GM10248 (cell line): ENCODE results near the gene FAM151A.

Experiments
- CTCF ChIA-PET: fragments of 300-600 bp; sonication (Branson Sonifier 250); formaldehyde crosslinking; extraction: SDS; loops from one replicate; lab custom pipeline; 2021; ENCODE audit warnings: antibody characterized with exemption; lab: Yijun Ruan, JAX
- POLR2A ChIA-PET: fragments of 350-650 bp; sonication (Branson Sonifier 250); formaldehyde crosslinking; extraction: SDS; loops from one replicate; lab custom pipeline; 2020; ENCODE audit warnings: antibody characterized with exemption; lab: Yijun Ruan, JAX
- DNase-seq: peaks from one replicate; pipeline ENCODE4 v3.0.0; 2012; ENCODE audit errors: extremely low spot score
- TF ChIP-seq, protein P1 (sequence below): IDR thresholded peaks from 2 replicates; pipeline ENCODE4 v1.5.1; 2012; ENCODE audit warnings: mild to moderate bottlenecking, low read depth; ENCODE audit errors: extremely low read depth, missing control alignments, control extremely low read depth

FAM151A gene

DNA sequence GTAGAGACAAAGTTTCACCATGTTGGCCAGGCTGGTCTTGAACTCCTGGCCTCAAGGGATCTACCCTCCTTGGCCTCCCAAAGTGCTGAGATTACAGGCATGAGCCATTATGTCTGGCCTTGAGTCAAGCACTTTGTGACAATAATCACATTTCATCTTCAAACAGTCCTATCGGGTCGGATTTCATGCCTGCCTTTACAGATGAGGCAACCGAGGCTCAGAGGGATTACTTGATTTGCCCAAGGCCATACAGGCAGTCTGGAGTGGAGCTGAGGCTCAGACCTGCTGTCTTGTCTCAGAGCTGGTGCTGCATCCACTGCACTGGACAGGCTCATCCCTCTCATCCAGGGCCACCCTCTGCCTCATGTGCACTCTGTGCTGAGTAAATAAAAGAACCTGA, 26.6 kb downstream of the FAM151A start:
- TF ChIP-seq, protein P1, sequence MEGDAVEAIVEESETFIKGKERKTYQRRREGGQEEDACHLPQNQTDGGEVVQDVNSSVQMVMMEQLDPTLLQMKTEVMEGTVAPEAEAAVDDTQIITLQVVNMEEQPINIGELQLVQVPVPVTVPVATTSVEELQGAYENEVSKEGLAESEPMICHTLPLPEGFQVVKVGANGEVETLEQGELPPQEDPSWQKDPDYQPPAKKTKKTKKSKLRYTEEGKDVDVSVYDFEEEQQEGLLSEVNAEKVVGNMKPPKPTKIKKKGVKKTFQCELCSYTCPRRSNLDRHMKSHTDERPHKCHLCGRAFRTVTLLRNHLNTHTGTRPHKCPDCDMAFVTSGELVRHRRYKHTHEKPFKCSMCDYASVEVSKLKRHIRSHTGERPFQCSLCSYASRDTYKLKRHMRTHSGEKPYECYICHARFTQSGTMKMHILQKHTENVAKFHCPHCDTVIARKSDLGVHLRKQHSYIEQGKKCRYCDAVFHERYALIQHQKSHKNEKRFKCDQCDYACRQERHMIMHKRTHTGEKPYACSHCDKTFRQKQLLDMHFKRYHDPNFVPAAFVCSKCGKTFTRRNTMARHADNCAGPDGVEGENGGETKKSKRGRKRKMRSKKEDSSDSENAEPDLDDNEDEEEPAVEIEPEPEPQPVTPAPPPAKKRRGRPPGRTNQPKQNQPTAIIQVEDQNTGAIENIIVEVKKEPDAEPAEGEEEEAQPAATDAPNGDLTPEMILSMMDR, result no peak
- ChIA-PET CTCF (no interaction called here), POLR2A (no interaction called here)
- no peak for DNase-seq

DNA sequence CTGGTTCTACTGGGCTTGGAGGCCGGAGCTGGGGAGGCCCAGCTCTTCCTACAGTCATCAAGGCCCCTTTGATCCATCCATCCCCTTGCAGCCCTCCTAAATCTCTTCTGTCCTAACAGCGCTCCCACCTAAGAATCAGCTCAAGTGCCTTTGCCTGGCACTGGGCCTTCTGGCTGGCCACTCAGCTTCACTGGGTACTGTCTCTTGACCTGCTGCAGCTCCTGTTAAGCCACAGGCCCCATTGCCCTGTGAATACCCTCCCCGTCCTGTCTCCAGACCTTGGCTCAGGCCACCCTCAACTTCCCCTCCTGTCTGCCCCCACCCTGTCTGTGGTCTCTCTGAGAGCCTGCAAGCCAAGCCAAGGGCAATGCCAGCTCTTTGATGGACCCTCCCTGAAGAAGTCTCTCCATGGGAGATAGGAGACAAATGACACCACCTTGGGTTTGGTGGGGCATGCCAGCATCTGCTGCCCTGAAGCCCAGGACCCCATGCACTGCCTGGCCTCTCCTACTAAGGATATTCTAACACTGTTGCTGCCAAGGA, 27.3 kb downstream of the FAM151A start:
- ChIA-PET CTCF (no interaction called here), POLR2A (no interaction called here)
- TF ChIP-seq, protein P1, result no peak
- DNase-seq, result no peak

DNA sequence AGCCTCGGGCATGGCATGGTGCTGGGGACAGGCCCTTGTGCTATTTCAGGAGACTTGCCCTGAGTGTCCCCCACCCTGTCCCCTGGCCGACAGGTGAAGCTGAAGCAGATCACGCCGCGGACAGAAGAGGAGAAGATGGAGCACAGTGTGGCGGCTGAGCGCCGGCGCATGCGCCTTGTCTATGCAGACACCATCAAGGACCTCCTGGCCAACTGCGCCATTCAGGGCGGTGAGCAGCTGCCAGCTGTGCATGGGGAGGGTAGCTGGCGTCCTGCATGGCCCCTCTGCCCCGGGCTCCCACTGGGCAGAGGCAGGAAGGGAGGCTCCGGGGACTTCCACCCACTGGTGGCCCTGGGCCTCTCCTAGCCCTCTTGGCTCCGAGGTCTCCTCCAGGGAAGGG, 28.9 kb downstream of the FAM151A start:
- ChIA-PET POLR2A (no interaction called here), CTCF (interaction anchor here (0.8 kb wide), 1 partner anchor 9 kb away, joined by 3 read pairs; no protein-coding TSS in a partner anchor)
- no peak for DNase-seq
- TF ChIP-seq, protein P1, result no peak

DNA sequence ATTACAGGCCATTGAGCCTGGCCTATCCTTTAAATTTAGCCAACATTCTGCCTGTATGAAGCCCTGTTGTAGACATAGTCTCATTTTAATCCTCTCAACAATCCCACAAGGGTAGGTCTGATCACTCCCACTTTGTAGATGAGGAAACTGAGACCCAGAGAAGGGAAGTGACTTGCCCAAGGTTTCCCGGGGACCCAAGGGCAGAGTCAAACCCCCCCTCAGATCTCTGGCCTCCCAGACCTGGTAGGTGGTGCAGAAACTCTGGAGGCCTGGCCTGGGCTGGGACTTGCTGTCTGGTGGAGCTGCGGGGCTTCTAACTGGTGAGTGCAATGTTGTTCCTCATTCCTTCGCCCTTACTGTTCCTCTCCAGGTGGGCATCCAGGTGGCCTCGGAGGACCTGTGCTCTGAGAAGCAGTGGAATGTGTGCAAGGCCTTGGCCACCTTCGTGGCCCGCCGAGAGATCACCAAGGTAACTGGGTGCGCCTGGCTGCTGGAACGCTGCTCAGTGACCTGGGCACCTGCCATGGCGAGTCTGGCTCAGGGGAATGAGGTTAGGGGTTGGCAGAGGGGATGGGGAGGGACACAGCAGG, 29.7 kb downstream of the FAM151A start:
- POLR2A ChIA-PET, result no interaction called here
- CTCF ChIA-PET, result interaction anchor here (1.1 kb wide), 1 partner anchor 104 kb away, joined by 3 read pairs; no protein-coding TSS in a partner anchor
- DNase-seq, result no peak
- TF ChIP-seq, protein P1, result no peak

DNA sequence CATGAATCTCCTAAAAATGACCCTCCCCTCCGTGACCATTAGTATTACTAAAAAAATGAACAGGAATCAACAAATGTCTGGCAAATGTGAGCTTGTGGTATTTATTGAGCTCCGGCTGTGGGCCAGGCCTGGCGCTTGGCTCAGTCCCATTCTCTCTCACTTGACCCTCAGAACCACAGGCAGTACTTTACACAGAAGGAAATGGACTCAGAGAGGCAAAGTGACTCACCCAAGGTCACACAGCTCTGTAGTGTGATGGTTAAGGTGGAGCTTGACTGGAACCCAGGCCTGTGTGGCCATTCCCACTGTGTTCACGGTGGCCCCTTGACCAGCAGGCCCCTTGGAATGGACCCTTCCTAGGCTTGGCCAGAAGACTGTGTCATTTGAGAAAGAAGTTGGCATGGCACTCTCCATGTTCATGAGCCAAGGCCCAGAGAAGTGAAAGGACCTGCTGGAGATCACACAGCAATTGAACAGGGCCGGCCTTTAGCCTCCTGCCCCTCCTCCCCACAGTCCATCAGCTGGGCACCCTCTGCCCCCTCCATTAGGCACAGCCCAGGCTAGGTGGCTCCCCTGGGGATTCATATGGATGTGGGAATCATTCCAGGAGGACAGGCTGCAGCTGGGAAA, 32.1 kb downstream of the FAM151A start:
- DNase-seq, result no peak
- POLR2A ChIA-PET, result no interaction called here
- CTCF ChIA-PET, result interaction anchor here (1.0 to 1.1 kb wide), 2 partner anchors 9 to 10 kb away, joined by 3 read pairs; no protein-coding TSS in a partner anchor
- TF ChIP-seq, protein P1, result no peak

DNA sequence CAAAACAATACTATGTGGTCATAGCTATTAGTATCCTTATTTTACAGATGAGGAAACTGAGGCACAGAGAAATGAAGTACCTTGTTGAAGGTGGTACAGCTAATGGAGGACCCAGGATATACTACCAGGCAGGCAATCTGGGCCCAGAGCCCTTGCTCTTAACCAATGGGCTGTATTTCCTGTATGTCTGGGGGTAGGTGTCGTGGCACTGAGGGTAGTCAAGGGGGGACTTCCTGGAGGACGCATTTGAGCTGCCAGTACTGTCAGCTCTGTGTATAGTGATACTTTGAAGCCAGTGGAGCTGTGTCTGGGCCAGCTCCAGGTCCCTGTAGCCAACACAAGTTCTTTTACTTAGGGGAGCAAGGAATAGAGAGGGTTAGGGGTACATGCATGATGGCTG, 34.9 kb downstream of the FAM151A start:
- no peak for DNase-seq
- POLR2A ChIA-PET, result no interaction called here
- TF ChIP-seq, protein P1, result no peak
- CTCF ChIA-PET, result no interaction called here
